IPS-18a (cell line): Measurements from ENCODE around the gene OSBPL5.

Experiments used
- H3K27ac ChIP-seq: one replicate; pipeline ENCODE4 v1.5.1; 2013; ENCODE audit warnings: low read length
- H3K27me3 ChIP-seq: one replicate; pipeline ENCODE4 v1.6.1; 2013; ENCODE audit warnings: mild to moderate bottlenecking, low read length; ENCODE audit not compliant: control insufficient read depth, insufficient read depth
- H3K36me3 ChIP-seq: one replicate; pipeline ENCODE4 v1.6.1; 2013; ENCODE audit warnings: low read depth, low read length; ENCODE audit not compliant: control insufficient read depth
- H3K4me1 ChIP-seq: one replicate; pipeline ENCODE4 v1.6.1; 2013; ENCODE audit warnings: low read depth, low read length; ENCODE audit not compliant: control insufficient read depth
- H3K4me3 ChIP-seq: one replicate; pipeline ENCODE4 v1.5.1; 2013; ENCODE audit warnings: low read length
- H3K9ac ChIP-seq: one replicate; pipeline ENCODE4 v1.6.1; 2013; ENCODE audit warnings: mild to moderate bottlenecking, low read length, moderate library complexity
- H3K9me3 ChIP-seq: one replicate; pipeline ENCODE4 v1.6.1; 2013; ENCODE audit warnings: low read depth, low read length; ENCODE audit not compliant: control insufficient read depth

The OSBPL5 gene

DNA sequence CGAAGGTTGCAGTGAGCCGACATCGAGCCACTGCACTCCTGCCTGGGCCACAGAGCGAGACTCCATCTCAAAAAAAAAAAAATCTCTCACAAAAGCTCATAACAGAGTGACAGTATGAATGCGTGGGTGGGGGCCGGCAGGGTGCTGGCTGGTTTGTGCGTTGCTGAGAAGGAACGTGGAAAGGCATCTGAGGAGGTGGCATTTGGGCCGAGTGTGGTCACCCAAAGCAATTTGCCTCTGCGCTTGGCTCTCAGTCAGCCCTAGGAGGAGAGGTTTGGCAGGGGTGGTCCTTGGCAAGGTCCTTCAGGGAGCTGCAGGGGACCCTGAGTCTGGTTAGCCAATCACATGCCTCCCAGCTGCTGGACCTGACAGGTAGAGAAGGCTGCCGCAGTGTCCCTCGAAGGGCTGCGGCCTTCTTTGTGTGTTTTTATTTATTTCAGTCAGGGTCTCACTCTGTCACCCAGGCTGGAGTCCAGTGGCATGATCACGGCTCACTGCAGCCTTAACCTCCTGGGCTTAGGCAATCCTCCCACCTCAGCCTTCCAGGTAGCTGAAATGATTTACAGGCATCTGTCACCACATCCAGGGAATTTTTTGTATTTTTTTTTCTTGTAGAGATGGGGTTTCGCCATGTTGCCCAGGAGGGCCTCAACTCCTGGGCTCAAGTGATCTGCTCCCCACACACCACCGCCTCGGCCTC lies 23.5 kb upstream of the OSBPL5 start:
- no peak overlapping the region for H3K27ac ChIP-seq
- H3K36me3 ChIP-seq, result no peaks in the 10 kb centered on the region
- H3K9ac ChIP-seq, result no peak overlapping the region
- H3K4me1 ChIP-seq, result peaks cover 20% of the 10 kb centered on the region
- H3K9me3 ChIP-seq, result no peaks in the 10 kb centered on the region
- peak overlapping the region; percentile 47 for H3K4me3 ChIP-seq
- no peaks in the 10 kb centered on the region for H3K27me3 ChIP-seq

DNA sequence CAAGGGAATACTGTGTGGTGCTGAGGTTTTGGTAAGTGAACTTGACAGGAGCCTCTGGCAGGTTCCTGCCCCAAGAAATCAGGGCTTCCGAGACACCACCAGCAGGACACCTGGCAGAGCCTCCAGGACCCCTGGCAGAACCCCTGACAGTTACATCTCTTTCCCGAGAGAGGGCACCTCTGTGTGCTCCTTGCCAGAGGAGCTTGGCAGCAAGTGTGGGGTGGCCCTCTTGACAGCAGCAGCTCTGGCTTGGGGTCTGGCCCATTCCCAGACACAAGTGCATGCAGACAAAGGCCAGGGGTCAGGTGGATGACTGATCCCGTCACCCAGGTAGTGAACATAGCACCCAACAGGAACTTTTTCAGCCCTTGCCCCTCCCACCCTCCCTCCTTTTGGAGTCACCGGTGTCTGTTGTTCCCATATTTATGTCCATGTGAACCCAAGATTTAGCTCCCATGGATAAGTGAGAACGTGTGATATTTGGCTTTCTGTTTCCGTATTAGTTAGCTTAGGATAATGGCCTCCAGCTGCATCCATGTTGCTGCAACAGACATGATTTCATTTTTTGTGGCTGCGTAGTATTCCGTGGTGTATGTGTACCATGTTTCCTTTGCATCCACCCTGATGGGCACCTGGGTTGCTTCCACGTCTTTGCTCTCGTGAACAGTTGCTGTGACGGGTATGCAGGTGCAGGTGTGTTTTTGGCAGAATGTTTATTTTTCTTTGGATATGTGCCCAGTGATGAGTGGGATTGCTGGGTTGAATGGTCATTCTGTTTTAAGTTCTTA lies 21.2 kb upstream of the OSBPL5 start:
- Histone ChIP-seq H3K27me3 (no peaks in the 10 kb centered on the region), H3K4me3 (no peak overlapping the region), H3K9ac (no peak overlapping the region), H3K27ac (no peak overlapping the region), H3K4me1 (peaks cover 20% of the 10 kb centered on the region), H3K36me3 (no peaks in the 10 kb centered on the region), H3K9me3 (no peaks in the 10 kb centered on the region)

DNA sequence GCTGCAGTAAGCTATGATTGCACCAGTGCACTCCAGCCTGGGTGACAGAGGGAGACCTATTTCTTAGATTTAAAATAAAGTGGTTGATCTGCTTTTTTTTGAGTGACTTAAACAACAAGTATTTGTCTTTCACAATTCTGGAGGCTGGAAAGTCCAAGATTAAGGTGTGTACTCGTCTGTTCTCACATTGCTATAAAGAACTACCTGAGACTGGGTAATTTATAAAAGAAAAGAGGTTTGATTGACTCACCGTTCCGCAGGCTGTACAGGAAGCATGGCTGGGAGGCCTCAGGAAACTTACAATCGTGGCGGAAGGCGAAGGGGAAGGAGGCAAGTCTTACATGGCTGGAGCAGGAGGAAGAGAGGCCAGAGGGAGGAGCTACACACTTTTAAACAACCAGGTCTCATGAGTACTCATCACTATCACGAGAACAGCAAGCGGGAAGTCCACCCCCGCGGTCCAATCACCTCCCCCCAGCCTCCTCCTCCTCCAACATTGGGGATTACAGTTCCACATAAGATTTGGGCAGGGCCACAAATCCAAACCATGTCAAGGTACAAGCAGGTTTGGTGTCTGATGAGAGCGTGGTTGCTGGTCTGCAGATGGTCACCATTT lies 19.7 kb upstream of the OSBPL5 start:
- H3K27ac ChIP-seq, result no peak overlapping the region
- H3K36me3 ChIP-seq, result no peaks in the 10 kb centered on the region
- H3K4me3 ChIP-seq, result no peak overlapping the region
- no peaks in the 10 kb centered on the region for H3K9me3 ChIP-seq
- no peak overlapping the region for H3K9ac ChIP-seq
- H3K4me1 ChIP-seq, result peaks cover 12% of the 10 kb centered on the region
- no peaks in the 10 kb centered on the region for H3K27me3 ChIP-seq

DNA sequence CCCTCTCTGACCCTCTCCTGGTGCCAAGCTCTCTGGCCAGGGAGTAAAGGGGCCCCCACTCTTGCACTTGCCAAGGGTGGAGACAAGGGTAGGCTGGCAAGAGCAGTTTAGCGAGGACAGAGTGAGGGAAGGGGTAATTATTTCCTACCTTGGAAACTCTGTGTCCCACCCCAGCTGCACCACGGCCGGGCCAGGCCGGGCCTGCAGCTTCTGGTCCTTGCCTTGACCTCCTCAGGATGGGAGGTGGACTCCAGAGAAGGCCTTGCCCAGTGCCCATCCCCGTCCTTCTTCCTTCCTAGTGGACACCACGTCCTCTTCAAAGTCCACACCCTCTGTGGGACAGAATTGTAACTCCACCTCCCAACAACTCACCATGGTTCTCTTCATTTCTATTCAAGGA lies 18.4 kb upstream of the OSBPL5 start:
- Histone ChIP-seq H3K27ac (no peak overlapping the region), H3K4me3 (no peak overlapping the region), H3K9ac (no peak overlapping the region), H3K9me3 (no peaks in the 10 kb centered on the region), H3K27me3 (no peaks in the 10 kb centered on the region), H3K36me3 (no peaks in the 10 kb centered on the region), H3K4me1 (peaks cover 1% of the 10 kb centered on the region)

DNA sequence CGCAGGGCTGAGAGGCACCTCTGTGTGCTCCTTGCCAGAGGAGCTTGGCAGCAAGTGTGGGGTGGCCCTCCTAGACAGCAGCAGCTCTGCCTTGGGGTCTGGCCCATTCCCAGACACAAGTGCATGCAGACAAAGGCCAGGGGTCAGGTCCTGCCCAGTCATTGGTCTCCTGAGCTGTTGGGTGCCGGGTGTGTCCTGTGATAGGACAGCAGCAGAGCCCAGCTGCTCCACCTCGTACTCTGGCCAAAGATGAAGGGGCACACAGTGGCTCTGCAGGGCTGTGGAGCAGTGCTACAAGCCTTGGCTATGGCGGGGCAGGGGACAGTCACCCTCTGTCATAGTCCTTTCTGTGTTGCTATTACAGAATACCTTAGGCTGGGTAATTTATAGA lies 17.3 kb upstream of the OSBPL5 start:
- Histone ChIP-seq H3K9me3 (no peaks in the 10 kb centered on the region), H3K4me1 (no peaks in the 10 kb centered on the region), H3K27ac (no peak overlapping the region), H3K36me3 (no peaks in the 10 kb centered on the region), H3K27me3 (no peaks in the 10 kb centered on the region), H3K4me3 (no peak overlapping the region), H3K9ac (no peak overlapping the region)

DNA sequence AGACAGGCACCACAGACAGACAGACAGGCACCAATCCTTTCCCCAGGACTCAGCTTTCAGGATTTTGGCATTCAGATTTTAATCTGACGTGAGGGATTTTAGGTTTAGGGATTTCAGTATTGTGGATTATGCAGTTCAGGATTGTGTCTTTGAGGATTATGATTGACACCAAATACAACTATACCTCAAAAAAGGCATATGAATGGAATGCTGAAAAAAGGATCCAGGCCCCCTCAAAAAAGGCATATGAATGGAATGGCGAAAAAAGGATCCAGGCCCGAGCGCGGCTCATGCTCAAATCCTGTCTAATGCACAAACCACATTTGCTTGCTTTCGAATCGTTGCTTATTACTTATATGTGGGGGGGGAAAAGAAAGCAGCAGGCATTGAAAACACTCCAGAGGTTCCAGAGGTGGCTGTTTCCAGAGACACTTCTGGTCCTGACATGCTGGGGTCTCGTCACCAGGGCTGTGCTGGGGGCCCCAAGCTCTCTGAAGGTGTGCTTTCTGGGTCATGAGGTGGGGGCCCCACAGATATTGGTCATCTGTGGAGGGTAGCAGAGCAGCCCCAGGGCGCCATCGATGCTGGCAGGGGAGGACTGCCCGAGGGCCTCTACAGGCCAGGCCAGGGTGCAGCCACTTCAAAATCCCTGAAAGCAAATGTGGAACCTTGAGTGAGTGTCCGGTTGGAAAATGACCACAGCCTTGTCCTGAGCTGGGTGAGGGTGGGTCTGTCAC lies 16.8 kb upstream of the OSBPL5 start:
- no peak overlapping the region for H3K9ac ChIP-seq
- no peaks in the 10 kb centered on the region for H3K36me3 ChIP-seq
- no peak overlapping the region for H3K27ac ChIP-seq
- H3K4me3 ChIP-seq, result no peak overlapping the region
- H3K4me1 ChIP-seq, result no peaks in the 10 kb centered on the region
- no peaks in the 10 kb centered on the region for H3K27me3 ChIP-seq
- H3K9me3 ChIP-seq, result no peaks in the 10 kb centered on the region

DNA sequence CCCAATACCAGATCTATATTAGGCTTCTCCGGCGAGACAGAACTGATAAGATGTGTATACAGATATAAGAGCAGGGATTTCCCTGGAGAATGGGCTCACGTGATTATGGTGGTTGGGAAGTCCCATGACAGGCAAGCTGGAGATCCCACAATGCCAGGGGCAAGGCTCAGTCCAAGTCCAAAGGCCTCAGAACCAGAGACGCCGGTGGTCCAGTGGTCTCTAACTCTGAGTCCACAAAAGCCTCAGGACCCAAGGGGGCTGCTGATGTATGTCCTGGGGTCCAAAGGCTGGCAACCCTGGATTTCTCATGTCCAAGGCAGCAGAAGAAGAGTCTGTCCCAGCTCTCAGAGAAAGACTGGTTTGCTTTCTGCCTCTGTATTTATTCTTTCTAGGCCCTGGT lies 15.8 kb upstream of the OSBPL5 start:
- H3K4me1 ChIP-seq, result no peaks in the 10 kb centered on the region

DNA sequence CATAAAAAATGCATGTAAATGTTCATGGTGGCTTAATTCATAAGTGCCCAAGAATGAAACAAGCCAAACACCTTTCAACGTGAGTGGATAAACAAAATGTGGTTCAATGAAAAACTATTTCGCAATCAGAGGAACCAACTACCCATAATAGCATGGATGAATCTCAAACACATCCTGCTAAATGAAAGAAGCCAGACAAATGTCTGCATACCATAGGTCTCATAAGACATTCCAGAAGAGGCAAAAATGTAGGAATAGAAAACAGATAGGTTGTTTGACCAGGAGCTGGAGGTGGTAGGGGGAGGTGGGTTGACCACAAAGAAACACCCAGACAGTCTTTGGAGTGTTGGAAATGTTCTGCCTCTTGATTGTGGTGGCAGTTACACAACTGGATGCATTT lies 13.2 kb upstream of the OSBPL5 start:
- H3K27ac ChIP-seq, result no peak overlapping the region
- no peaks in the 10 kb centered on the region for H3K9me3 ChIP-seq
- no peaks in the 10 kb centered on the region for H3K27me3 ChIP-seq
- no peak overlapping the region for H3K4me3 ChIP-seq
- no peaks in the 10 kb centered on the region for H3K4me1 ChIP-seq
- H3K36me3 ChIP-seq, result no peaks in the 10 kb centered on the region
- H3K9ac ChIP-seq, result no peak overlapping the region

More for the DNA sequence above, 15.8 kb upstream of the OSBPL5 start:
- no peak overlapping the region for H3K4me3 ChIP-seq
- no peak overlapping the region for H3K27ac ChIP-seq
- no peaks in the 10 kb centered on the region for H3K36me3 ChIP-seq
- no peak overlapping the region for H3K9ac ChIP-seq
- H3K9me3 ChIP-seq, result no peaks in the 10 kb centered on the region
- H3K27me3 ChIP-seq, result no peaks in the 10 kb centered on the region

DNA sequence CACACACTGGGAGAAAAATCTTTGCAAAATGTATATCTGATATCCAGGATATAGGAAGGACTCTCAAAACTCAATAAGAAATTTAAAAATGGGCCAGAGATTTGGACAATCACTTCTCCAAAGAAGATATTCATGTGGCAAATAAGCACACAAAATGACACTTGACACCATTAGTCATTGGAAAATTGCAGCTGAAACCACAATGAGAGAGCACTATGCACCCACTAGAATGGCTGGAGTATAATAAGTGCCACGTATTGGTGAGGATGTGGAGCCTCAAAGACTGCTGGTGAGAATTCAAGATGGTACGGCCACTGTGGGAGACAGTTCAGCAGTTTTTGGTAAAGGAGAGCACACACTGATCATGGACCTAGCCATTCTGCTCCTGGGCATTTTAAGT lies 12.8 kb upstream of the OSBPL5 start:
- Histone ChIP-seq H3K27me3 (no peaks in the 10 kb centered on the region), H3K9ac (no peak overlapping the region), H3K4me3 (no peak overlapping the region), H3K36me3 (no peaks in the 10 kb centered on the region), H3K27ac (no peak overlapping the region), H3K4me1 (no peaks in the 10 kb centered on the region), H3K9me3 (no peaks in the 10 kb centered on the region)

DNA sequence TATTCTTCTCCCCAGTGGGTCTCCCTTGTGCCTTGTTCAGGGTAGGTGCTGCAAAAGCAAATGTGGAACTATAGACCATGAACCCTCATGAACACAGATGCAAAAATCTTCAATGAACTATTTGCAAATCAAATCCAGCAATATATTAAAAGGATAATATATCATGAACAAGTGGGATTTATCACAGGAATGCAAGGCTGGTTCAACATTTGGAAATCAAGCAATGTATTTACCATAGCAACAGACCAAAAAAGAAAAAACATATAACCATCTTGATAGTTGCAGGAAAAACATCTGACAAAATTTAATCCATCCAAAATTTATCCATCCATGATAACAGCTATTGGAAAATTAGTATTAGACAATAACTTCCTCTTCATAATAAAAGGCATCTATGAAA lies 11.4 kb upstream of the OSBPL5 start:
- Histone ChIP-seq H3K27me3 (no peaks in the 10 kb centered on the region), H3K9me3 (no peaks in the 10 kb centered on the region), H3K9ac (no peak overlapping the region), H3K4me3 (no peak overlapping the region), H3K4me1 (no peaks in the 10 kb centered on the region), H3K36me3 (no peaks in the 10 kb centered on the region), H3K27ac (no peak overlapping the region)

DNA sequence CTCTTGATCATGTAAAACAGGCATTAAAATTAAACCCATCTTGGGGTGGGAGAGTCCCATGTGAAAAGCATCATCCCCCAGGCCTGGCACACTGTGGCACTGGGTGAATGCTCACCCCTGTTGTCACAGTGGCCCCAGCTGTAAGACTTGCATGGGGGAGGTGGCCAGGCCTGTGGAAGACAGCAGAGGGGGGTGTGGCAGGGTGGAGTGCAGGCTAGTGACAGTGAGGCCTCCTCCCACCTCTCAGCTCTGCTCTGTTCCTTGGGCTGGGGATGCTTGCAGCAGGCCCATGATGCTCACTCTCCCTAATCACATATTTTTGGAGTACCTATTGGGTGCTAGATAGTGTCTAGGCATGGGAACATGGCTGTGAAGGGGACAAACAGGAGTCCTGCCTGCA lies 10.1 kb upstream of the OSBPL5 start:
- H3K4me3 ChIP-seq, result no peak overlapping the region
- H3K27me3 ChIP-seq, result peaks cover 1% of the 10 kb centered on the region
- no peaks in the 10 kb centered on the region for H3K4me1 ChIP-seq
- no peak overlapping the region for H3K9ac ChIP-seq
- no peaks in the 10 kb centered on the region for H3K9me3 ChIP-seq
- H3K27ac ChIP-seq, result no peak overlapping the region
- no peaks in the 10 kb centered on the region for H3K36me3 ChIP-seq
